Common myeloid progenitor, CD34-positive (primary cell): ENCODE measurements around the gene GAS6.
"Not testable (repeated sequence)": the region's sequence is repeated elsewhere in the genome, so short reads cannot be mapped to it uniquely, and the experiment has no call there.

ENCODE experiments used
- CTCF ChIA-PET: fragments of 350-600 bp; sonication (Branson Sonifier 250); formaldehyde crosslinking; loops from one replicate; lab custom pipeline; 2021; ENCODE audit warnings: antibody characterized with exemption; lab: Charles Lee
- POLR2A ChIA-PET: fragments of 350-600 bp; sonication (Branson Sonifier 250); formaldehyde crosslinking; loops from one replicate; lab custom pipeline; 2021; ENCODE audit warnings: antibody characterized with exemption; lab: Charles Lee
- DNase-seq, 3 donors: peaks; one replicate each; pipeline versions ENCODE4 v3.0.0 to v3.0.0-alpha.2; 2013
- H3K27ac ChIP-seq, 2 experiments: 1 replicate in 1 of 2; 2 replicates in 1 of 2; pipeline ENCODE4 v1.7.0; 2013; ENCODE audit warnings: inconsistent platforms in 2 of 2, low read length in 2 of 2, mild to moderate bottlenecking in 2 of 2, low read depth in 1 of 2, moderate library complexity in 1 of 2; ENCODE audit not compliant: severe bottlenecking in 2 of 2, insufficient read depth in 1 of 2, poor library complexity in 1 of 2
- H3K27me3 ChIP-seq, 5 experiments: replicated peaks in 2 of 5; 1 replicate in 3 of 5; 2 replicates in 2 of 5; pipeline versions ENCODE4 v1.6.1 to v1.7.0; 2013; ENCODE audit warnings: low read length in 4 of 5, mild to moderate bottlenecking in 2 of 5, moderate library complexity in 2 of 5, inconsistent platforms in 1 of 5; ENCODE audit not compliant: insufficient read depth in 5 of 5, control insufficient read depth in 4 of 5
- H3K36me3 ChIP-seq, 4 experiments: 1 replicate in 2 of 4; 2 replicates in 2 of 4; pipeline versions ENCODE4 v1.6.1 to v1.7.0; 2013; ENCODE audit warnings: low read length in 3 of 4, control low read depth in 1 of 4, mild to moderate bottlenecking in 1 of 4; ENCODE audit not compliant: control insufficient read depth in 4 of 4, insufficient read depth in 4 of 4
- H3K4me1 ChIP-seq, 4 experiments: 1 replicate in 3 of 4; 2 replicates in 1 of 4; pipeline versions ENCODE4 v1.6.1 to v1.7.1; 2013; ENCODE audit warnings: low read length in 3 of 4, mild to moderate bottlenecking in 3 of 4, control low read depth in 1 of 4, inconsistent platforms in 1 of 4, moderate library complexity in 1 of 4; ENCODE audit not compliant: control insufficient read depth in 4 of 4, insufficient read depth in 4 of 4; ENCODE audit errors: control extremely low read depth in 1 of 4
- H3K4me3 ChIP-seq, 7 experiments: 1 replicate in 4 of 7; 2 replicates in 3 of 7; pipeline versions ENCODE4 v1.5.1 to v1.7.0; 2013; ENCODE audit warnings: mild to moderate bottlenecking in 7 of 7, low read length in 6 of 7, moderate library complexity in 6 of 7, inconsistent platforms in 2 of 7, low read depth in 2 of 7, control low read depth in 1 of 7; ENCODE audit not compliant: insufficient read depth in 4 of 7, control insufficient read depth in 1 of 7; ENCODE audit errors: extremely low read depth in 1 of 7
- H3K9me3 ChIP-seq, 5 experiments: 1 replicate in 4 of 5; 2 replicates in 1 of 5; pipeline versions ENCODE4 v1.6.1 to v1.7.1; 2013; ENCODE audit warnings: low read length in 4 of 5, mild to moderate bottlenecking in 2 of 5, inconsistent platforms in 1 of 5, low read depth in 1 of 5, moderate library complexity in 1 of 5; ENCODE audit not compliant: control insufficient read depth in 4 of 5, insufficient read depth in 2 of 5; ENCODE audit errors: control extremely low read depth in 1 of 5
- WGBS: methylation state at CpG from one replicate; pipeline ENCODE4 v1.1.5; 2013; ENCODE audit not compliant: insufficient coverage; 5-methylcytosine and 5-hydroxymethylcytosine counted together

The GAS6 gene

GRCh38 chr13:113832205-113832604, 31.7 kb downstream of the GAS6 start:
- DNase-seq: no peak
- Histone ChIP-seq H3K4me1 (peaks cover 0 to 2% (median 0%) of the 10 kb centered on the region in 4 experiments), H3K4me3 (no peak overlapping the region), H3K27me3 (no peaks in the 10 kb centered on the region), H3K9me3 (peaks cover 0 to 8% (median 3%) of the 10 kb centered on the region in 5 experiments), H3K36me3 (peaks cover 3 to 18% (median 9%) of the 10 kb centered on the region in 4 experiments), H3K27ac (no peak overlapping the region)
- ChIA-PET CTCF (interaction anchor here (0.5 kb wide), 1 partner anchor 58 kb away, joined by 3 read pairs; no protein-coding TSS in a partner anchor), POLR2A (no interaction called here)
- WGBS: 97% methylated on average over 17 of the region's 19 CpGs

- no peak overlapping the region for H3K4me3 ChIP-seq
- ChIA-PET CTCF (no interaction called here), POLR2A (no interaction called here)
- over 99% methylated on average over 22 of the region's 23 CpGs for WGBS
- DNase-seq: no peak
- peaks cover 3 to 25% (median 14%) of the 10 kb centered on the region in 4 experiments for H3K36me3 ChIP-seq
- H3K4me1 ChIP-seq: no peaks in the 10 kb centered on the region
- H3K9me3 ChIP-seq: peaks cover 0 to 14% (median 3%) of the 10 kb centered on the region in 5 experiments
- H3K27me3 ChIP-seq: no peaks in the 10 kb centered on the region
- H3K27ac ChIP-seq: no peak overlapping the region
Observed at GRCh38 chr13:113831061-113831460, 32.8 kb downstream of the GAS6 start.

- peaks cover 0 to 17% (median 3%) of the 10 kb centered on the region in 5 experiments for H3K9me3 ChIP-seq
- H3K36me3 ChIP-seq: peaks cover 3 to 26% (median 16%) of the 10 kb centered on the region in 4 experiments
- CTCF ChIA-PET, POLR2A ChIA-PET, H3K27ac ChIP-seq, H3K4me1 ChIP-seq, H3K4me3 ChIP-seq, DNase-seq, H3K27me3 ChIP-seq: not testable (repeated sequence)
- WGBS: 98% methylated on average over 10 of the region's 22 CpGs
Observed at GRCh38 chr13:113830426-113830950, 33.4 kb downstream of the GAS6 start.

- Histone ChIP-seq H3K4me3 (no peak overlapping the region), H3K4me1 (no peaks in the 10 kb centered on the region), H3K27me3 (no peaks in the 10 kb centered on the region), H3K9me3 (peaks cover 0 to 30% (median 4%) of the 10 kb centered on the region in 5 experiments), H3K27ac (no peak overlapping the region), H3K36me3 (peaks cover 3 to 21% (median 16%) of the 10 kb centered on the region in 4 experiments)
- ChIA-PET CTCF (no interaction called here), POLR2A (no interaction called here)
- 95% methylated on average over 17 of the region's 20 CpGs for WGBS
- no peak for DNase-seq
Observed at GRCh38 chr13:113828282-113828825, 35.5 kb downstream of the GAS6 start.

- Histone ChIP-seq H3K4me1 (no peaks in the 10 kb centered on the region), H3K27ac (no peak overlapping the region), H3K4me3 (no peak overlapping the region), H3K9me3 (peaks cover 0 to 39% (median 6%) of the 10 kb centered on the region in 5 experiments), H3K36me3 (peaks cover 3 to 25% (median 16%) of the 10 kb centered on the region in 4 experiments), H3K27me3 (no peaks in the 10 kb centered on the region)
- POLR2A ChIA-PET: no interaction called here
- no peak for DNase-seq
- 98% methylated on average over 18 of the region's 19 CpGs for WGBS
- CTCF ChIA-PET: no interaction called here
Observed at GRCh38 chr13:113827021-113827420, 36.9 kb downstream of the GAS6 start.

- CTCF ChIA-PET, POLR2A ChIA-PET, H3K4me1 ChIP-seq, H3K4me3 ChIP-seq, DNase-seq, H3K27me3 ChIP-seq, H3K27ac ChIP-seq: not testable (repeated sequence)
- Histone ChIP-seq H3K36me3 (peaks cover 3 to 30% (median 18%) of the 10 kb centered on the region in 4 experiments), H3K9me3 (peaks cover 0 to 42% (median 6%) of the 10 kb centered on the region in 5 experiments)
- WGBS: 82% methylated on average over 13 of the region's 35 CpGs
Observed at GRCh38 chr13:113826446-113826845, 37.4 kb downstream of the GAS6 start.

GRCh38 chr13:113825841-113826240, 38.0 kb downstream of the GAS6 start:
- 96% methylated on average over 8 of the region's 16 CpGs for WGBS
- peaks cover 0 to 42% (median 6%) of the 10 kb centered on the region in 5 experiments for H3K9me3 ChIP-seq
- H3K4me1 ChIP-seq: no peaks in the 10 kb centered on the region
- POLR2A ChIA-PET: no interaction called here
- CTCF ChIA-PET: no interaction called here
- no peak for DNase-seq
- no peak overlapping the region for H3K27ac ChIP-seq
- no peak overlapping the region for H3K4me3 ChIP-seq
- H3K36me3 ChIP-seq: peaks cover 3 to 36% (median 20%) of the 10 kb centered on the region in 4 experiments
- no peaks in the 10 kb centered on the region for H3K27me3 ChIP-seq
